NCI-H1694 treated with DMSO at 0.1 percent for 48 hours (cell line): ENCODE data around the gene COL4A3.

Experiments
- DNase-seq: peaks from one replicate; lab custom pipeline; 2025; lab: John Stamatoyannopoulos, UW

COL4A3 gene

DNA sequence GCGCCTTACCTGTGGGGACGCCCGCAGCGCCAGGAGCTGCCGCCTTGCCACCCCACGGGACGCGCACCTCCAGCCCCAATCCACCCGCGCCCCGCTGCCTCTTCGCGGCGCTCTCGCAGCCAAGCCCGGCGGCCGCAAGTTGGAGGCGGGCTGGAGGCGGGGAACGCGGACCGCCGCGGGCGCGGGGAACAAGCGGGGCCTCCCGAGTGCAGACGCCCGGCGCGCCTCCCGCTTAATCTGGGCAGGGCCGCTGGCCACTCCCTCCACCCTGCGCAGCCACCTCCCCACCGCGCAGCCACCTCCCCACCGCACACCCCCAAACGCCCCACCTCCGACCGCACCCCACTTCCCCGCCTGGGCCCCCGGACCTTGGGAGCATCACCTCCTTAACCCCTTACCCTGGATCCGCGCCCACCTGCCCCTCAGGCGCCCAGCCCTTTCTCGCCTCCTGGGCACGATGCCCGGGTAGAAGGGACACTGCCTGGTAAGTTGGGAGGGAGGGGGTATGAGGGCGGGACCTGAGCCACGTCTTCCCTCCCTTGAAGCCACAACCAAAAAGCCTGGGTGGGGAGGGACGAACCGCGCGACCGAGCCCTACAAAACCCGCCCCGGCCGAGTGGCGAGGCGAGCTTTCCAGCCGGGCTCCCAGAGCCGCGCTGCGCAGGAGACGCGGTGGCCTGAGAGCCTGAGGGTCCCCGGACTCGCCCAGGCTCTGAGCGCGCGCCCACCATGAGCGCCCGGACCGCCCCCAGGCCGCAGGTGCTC lies at the start of gene COL4A3, which contains the start of gene COL4A4:
COL4A3 (plus strand) TSS at position 627 of the 765 bp plus-strand sequence; CDS start at position 730, 103 bp downstream.
COL4A4 (minus strand) TSS at position 208 of the 765 bp plus-strand sequence. CDS start 16,722 bp downstream, outside the sequence.
- DNase-seq, result no peak

DNA sequence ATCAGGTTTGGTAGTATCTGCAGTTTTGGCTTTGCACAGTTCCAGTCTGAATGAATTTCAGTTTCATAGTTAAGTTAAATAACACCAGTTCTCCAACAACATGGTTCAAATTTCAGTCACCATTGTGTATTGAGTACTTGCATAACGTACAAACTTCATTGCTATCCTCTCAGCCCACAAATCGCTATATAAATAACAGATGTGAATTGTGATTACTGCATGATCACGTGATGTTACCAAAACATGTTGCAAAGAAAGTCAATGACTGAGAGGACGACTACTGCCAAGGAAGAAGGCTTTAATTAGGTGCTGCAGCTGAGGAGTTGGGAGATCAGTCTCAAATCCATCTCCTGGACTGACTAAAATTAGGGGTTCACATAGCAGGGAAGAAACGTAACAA lies 48.7 kb upstream of the COL4A3 start:
- no peak for DNase-seq

DNA sequence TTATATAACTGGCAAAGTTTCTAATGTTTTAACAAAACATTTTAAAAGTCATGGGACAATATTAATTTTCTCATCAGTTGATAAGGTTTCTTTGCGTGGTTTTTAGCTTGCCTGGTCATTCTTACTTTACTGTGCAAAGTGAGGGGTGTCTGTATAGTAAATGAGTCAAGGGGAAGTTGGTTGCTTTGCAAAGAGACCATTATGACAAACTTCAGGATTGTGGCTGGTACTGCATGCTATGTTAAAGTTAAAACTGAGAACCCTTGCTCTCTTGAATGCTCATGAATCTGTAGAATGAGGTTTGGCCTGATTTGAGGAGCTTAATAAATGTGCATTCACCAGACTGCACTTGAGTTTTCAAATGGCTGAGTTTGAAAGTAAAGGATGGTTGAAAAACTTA lies 47.4 kb upstream of the COL4A3 start:
- DNase-seq, result no peak

DNA sequence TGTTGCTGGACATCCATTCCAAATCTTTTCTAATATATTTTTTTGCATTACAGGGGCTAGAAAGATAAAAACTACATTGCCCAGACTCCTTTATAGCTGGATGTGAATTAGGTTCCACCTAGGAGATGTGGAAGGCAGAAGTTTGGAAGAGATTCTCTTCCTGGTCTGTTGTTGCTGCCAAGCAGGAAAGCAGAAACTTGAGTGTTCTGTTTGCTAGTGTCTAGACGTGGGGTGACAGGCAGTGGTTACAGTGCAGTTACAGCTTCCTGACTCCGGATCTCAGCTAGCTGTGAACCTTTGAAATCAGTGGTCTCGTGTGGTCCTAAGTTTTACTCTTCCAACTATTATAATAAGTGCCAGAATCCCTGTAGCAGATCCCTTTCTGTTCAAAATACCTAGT lies 46.6 kb upstream of the COL4A3 start:
- DNase-seq, result no peak

DNA sequence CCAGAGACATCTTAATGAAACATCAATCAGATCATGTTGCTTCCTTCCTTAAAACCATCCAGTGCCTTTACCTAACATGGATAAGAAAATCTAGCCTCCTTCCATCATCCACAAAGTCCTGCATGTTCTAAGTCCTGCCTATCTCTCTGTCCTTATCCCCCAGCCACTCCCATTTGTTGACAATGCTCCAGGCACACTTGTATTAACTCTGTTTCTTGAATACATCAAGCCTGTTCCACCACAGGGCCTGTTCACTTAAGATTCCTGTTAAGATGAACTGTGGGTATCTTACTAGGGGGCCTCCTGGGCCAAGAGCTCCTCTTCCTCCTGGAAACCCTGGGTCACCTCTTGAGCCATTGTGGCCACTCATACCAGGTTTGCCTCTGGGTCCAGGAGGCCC lies 46.1 kb upstream of the COL4A3 start:
- no peak for DNase-seq

DNA sequence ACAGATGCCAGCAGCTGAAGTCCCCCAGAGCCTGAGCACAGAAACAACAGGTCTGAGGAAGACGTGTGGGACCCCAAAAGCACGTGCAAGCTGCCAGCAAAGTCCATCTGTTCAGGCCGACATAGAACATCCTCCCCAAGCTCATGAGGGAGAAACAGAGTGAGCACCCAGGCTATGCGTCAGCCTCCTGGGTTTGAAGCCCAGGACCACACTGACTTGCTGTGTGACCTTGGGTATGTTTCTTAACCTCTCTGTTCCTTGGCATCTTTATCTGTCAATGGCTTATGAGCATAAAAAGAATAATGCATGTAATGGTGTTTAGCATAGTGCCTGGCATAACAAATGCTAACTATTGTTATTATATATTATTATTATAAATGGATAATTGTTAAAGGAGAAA lies 40.7 kb upstream of the COL4A3 start:
- DNase-seq, result no peak

DNA sequence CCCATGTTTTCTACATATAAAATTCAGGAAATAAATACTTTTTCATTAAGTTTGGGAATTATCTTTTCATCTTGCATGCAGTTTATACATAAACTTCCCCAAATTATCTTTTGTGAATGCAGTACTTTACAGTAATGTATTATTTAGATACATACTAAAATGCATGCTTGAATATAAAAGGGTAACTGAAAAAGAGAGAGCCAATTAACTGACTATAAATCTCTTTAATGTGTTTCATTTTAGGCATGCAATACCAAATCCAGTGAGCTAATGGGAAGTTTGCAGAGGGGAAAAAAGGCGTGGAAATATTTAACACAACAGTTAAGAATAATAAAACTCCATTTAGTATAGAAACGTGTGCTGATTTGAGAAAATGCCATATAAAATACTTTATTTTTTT lies 39.6 kb upstream of the COL4A3 start:
- no peak for DNase-seq

DNA sequence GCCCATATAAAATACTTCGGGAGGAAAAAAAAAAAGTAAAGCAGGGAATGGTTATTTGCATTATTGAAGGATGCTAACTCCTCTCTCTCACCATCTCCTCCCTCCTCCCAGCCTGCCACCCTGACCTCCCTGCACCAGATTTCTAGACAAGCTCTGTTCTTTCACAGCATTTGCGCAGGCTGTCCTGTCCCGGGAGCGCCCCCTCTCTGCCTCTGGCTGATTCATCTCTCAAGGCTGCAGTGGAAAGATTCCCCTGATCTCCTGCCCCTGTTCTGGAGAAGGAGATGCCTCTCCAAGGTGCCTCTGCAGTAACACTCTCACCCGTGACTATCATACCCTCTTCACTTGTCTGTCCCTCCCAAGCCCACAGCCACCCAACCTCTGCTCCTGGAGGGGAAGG lies 38.9 kb upstream of the COL4A3 start:
- no peak for DNase-seq

DNA sequence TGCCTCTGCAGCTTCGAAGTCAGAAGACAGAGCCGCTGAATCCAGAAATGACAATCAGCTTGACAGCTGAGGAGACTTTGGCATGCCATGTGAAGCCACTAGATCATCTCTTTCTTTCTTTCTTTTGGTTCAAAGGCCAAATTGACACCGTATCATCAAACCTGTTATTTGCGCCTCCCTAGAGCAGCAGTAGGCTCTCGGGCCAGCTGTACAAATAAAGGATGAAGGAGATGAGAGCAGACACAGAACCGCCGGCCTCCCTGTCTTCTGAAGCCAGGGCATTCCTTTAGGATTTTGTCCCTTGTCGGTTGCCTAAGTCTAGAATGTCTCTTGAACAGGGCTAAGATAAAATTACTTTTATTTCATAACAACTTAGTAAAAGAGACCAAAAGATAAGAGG lies 37.2 kb upstream of the COL4A3 start:
- DNase-seq, result no peak

DNA sequence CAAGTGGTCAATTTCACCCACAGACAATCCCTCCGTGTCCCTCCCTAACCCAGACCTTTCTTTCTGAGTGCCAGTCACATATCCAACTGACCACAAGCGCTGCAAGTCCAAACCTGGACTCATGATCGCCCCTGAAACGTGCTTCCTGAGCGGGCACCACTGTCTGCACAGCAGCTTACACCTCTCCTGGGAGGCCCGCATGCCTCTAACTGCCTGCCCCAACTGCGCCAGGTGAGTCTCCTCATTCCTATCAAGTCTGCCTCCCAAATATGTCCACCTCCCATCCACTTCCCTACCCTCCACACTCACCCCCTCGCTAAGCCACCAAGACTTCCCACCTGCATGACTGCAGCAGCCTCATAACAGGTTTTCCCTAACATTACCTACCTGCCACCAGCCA lies 33.8 kb upstream of the COL4A3 start:
- no peak for DNase-seq

DNA sequence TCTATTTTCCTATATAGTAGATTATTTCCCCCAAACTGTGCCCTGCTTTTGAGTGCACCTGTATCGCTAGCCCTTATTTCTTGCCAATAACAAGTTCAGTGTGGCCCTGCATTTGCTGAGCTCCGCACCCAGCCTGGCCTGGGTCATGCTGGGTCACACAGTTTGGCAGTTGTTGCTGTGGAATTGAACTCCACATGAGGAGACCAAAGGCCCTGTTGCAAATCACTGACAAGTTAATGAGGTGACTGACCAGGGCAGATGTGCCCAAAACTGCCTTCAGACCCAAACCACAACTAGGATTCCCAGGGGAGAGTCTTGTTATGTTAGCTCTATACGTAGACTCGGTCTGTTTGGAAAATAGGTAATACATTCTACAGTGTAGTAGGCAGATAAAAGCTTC lies 31.4 kb upstream of the COL4A3 start:
- no peak for DNase-seq

DNA sequence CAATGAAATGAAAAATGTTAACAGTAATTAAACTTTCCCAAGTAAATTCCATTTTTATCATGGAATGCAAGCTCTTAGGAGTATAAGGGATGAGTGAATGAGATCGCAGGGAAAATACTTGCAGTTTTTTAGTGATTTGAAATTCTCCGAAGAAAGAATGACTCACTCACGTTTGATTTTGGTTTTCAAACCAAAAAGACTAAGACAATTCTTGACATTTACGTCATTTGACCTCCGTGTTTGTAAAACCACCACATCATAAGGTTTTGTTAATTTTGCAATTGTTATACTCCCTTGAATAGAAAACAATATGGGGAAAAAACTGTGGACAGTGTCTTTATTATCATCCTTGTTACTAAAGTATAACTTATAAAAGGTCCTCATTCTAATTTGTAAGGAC lies 29.8 kb upstream of the COL4A3 start:
- DNase-seq, result no peak

DNA sequence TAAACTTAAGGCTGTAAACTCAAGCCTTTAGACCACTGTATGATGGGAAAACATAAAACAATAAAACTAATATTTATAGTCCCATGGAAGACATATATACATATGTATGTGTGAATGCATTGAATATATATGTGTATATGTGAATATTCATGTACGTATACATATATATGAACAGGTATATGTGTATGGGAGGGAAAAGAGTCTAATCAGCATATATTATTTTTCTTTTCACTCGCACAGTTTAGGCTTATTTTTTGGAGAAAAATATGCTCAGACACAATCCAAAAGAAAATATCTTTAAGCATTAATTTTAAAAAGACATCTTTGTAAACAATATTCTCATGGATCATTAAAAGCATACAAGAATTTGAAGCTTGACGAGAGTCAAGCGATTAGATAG lies 23.1 kb upstream of the COL4A3 start:
- DNase-seq, result no peak

DNA sequence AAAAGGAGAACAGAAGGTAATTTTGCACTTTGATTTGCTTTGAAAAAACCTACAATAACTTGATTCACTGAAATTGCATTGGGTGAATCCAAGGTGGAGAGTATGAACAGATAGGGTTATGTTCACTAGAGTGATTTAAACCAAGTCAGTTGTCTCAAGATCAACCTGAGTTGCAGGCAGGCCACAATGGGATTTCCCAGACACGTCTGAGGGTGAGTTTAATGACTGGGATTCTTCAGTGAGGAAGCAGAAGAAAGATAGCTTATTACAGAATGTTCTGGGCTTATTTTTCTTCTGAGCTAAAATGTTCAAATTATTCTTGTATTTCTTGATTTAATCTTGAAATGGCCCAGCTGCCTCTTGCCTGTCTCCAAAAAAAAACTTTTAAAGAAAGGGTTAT lies 20.5 kb upstream of the COL4A3 start:
- no peak for DNase-seq

DNA sequence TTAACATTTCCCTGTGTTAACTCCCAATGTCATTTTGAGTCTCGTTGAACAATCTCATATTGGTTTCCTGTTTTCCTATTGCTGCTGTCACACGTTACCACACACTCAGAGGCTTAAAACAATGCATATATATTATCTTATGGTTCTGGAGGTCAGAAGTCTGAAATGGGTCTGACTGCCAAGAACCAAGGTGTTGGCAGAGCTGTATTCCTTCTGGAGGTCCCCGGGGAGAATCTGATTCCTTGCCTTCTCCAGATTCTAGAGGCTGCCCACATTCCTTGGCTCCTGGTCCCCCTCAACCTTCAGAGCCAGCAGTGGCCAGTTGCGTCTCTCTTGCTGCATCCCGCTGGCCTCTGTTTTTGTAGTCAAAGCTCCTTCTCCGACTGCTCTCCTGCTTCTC lies 18.0 kb upstream of the COL4A3 start:
- DNase-seq, result no peak

DNA sequence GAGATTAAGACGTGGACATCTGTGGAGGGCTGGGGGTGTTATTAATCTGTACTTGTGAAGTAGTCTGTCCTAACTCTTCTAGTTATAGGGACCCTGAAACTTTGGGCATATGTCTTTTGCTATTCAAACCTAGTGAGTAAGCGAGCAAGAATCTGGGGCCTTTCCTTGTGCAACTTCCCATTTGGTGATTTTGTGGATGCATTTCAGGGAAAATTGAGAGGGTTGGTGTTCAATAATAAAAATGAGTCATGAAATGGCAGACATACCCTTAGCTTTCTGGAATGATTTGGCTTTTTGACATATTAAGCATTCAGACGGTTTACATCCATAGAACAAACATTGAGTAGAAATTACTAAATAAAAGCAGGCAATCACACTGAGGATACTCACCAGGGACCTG lies 17.4 kb upstream of the COL4A3 start:
- no peak for DNase-seq

DNA sequence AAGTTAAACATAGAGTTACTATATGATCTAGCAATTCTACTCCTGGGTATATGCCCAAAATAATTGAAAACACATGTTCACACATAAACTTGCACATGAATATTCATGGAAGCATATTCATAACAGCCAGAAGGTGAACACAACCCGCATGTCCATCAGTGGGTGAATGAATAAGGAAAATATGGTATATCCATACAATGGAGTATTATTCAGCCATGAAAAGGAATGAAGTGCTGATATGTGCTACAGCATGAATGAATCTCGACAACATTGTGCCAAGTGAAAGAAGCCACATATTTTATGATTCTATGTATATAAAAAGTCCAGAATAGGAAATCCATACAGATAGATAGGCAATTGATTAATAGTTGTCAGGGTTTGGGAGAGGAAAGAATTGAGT lies 16.3 kb upstream of the COL4A3 start:
- no peak for DNase-seq

DNA sequence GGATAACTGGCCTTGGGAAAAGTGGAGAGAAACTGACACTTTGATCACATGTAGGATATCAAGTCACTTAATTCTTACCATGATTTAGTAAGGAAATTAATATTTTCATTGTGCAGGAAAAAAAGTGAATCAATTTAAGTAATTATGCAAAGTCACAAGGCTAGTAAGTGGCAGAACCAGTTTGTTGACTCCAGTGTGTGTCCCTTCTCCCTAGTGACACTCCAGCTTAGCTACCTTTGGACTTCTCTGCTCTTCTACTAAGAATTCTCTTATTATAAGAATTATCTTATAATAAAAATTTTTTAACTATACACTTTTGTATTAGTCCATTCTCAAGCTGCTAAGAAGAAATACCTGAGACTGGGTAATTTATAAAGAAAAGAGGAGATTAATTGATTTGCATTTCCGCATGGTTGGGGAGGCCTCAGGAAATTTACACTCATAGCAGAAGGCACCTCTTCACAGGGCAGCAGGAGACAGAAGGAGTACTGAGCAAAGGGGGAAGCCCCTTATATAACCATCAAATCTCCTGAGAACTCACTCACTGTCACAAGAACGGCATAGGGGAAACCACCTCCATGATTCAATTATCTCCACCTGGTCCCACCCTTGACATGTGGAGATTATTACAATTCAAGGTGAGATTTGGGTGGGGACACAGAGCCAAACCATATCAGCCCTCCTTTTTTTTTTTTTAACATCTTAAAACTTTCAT lies 14.0 kb upstream of the COL4A3 start:
- DNase-seq, result no peak

DNA sequence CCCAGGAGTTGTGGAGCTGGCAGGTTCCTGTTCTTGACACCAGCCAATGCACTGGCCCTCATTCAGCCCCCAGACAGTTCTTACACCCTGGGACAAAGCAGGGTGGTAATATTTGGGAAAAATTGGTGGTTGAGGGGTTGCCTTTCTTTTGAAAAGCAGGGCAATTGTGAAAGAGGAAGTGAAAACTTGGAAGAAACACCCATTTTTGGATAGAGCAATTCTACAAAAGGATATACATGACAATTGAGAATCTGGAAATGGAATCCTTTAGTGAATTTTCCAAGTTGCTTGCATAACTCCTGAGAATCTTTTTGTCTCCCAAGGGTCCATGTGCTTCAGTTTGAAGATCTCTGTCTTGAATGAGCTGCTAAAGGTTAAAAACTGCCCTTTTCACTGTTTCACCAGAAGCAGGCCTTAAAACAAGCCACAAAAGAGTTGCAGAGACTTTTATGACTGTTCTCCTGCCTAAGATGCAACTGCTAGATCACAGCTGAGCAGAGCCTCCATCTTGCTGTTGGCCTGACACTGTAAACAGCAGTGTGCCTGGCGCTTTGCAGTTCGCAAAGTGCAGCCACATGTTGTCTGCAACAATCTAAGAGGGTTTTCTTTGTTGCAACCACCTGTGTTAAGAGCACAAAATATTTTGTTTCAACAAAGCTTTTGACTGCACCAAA lies 12.2 kb upstream of the COL4A3 start:
- DNase-seq, result no peak

DNA sequence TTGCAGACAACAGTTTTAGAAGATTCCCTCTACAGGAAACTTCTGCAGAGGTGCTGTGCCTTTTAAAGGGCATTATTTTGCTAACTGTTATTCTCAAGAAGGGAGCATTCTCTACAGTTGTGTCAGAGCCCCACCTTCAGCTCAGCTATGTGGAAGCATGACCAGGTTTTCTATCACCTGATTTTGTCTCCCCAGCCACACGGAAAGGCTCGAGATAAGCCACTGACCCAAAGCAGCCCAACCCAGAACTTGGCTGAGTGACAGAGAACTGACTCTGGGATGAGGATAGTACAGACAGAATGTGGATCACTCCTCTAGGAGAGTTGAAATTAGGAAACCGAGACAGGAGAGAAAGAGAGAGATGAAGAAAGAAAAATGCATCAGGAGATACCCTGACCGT lies 11.1 kb upstream of the COL4A3 start:
- no peak for DNase-seq

DNA sequence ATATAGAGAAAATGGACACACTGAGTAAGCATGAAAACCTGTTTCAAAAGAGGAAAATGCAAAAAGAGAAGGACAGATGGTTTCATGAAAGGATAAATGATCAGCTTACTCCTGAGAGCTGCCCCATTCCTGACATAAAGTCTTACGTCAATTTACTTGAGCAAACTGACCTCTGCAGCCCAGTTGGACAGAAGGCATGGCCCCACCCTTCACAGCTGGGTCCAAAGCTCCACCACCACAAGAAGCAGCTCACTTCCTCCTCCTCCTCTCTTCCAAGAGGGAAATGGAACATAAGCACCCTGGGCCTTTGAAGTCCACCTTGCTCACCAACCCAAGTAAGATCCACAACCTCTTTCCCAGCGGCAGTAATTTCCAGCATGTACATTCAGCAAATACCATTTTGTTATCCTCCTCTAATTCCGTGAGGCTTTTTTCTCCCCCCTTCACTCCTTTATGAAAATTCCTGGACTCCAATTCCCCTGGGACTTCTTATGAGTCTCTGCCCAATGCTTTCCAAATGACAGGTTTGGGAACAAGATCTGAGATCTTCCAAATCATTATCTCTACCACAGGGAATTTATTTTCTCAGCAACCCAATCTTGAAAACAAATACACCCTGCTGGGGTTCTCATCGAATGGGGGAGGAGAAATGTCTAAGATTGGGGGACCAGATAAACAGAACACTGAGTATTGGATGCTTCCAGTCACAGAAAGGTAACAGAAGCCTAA lies 10.5 kb upstream of the COL4A3 start:
- DNase-seq, result no peak

DNA sequence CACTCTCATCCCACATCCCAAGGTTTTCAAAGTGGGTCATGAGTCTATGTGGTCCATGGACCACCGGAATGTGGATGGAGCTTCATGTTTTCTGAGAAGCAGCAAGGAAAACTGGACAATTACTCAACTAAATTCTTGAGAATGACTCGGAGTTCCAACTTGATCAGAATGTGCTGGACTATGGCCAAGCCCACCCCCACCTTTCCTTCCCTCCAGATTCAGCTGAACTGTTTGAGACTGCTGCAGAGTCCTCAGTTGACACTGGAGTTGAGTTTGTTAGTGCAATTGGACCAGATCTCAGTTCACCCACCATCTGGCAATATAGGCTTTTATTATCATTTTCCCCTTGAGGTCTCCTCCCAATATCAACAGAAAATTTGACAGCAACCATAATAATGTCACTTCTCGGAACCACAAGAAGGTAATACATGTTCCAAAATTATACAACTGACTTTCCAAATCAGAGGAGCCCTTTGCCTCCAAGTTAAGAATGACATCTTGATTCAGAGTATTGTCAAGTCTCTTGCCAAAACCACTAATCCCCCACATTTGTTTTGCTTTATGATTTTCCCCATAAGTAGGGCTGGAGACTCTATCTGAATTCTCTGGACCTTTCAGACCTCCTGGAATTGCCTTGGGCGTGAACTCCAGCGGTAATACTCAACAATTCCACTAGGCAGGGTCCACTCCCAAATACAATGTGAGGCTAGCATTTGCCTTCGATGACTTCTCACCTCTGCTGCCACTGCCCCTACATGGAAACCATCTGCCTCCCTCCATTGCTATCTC lies 9.2 kb upstream of the COL4A3 start:
- no peak for DNase-seq
